ENCODE results near the gene DPH2.

The DPH2 gene

DNA sequence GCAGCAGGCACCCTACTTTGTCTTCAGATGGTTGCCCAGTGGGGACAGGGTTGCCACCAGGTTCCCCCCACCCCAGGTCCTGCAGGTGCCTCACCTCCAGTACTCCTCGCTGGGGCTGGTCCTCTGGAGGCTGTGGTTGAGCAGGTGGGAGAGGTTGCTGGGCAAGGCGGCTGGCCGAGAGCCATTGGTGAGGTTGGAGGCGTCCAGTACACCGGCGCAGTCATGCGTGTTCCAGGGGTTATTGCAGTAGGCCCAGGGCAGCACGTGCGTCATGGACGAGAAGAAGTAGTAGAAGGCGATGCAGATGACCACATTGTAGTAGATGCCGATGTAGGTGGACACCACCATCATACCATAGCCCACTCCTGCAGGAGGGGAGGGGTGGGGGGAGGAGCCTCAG, 38.4 kb downstream of the DPH2 start:
- no peaks in the 10 kb centered on the region for H3K27me3 ChIP-seq (ENCODE audit: insufficient read depth, low read length, poor library complexity, severe bottlenecking)

DNA sequence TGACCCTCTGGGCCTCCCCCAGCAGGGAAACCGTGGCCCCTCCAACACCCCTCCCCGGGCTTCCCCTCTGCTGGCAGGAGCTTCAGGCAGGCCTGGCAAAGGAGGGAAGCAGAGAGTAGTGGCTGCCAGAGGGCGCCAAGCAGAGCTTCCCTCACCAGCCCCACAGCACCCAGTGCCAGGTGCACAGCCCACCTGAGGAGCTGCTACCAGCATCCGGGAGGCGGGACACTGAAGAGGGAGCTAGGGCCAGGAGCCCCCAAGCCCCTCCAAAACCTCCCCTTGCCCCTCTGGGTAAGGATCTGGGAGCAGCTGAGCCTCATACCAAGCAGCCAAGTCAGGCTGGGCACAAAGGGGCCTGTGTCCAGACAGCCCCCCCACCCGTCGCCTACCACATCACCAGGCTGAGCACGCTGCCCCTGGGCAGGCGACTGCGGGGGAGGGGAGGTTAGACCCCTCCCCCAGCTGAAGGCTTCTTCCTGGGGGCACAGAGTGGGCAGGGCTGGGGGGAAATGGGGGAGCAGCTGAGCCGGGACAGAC, 41.2 kb downstream of the DPH2 start:
- no peaks in the 10 kb centered on the region for H4K20me1 ChIP-seq (ENCODE audit: insufficient read depth, low read length, poor library complexity, severe bottlenecking)
- H3K36me3 ChIP-seq (ENCODE audit: insufficient read depth, low read length): no peaks in the 10 kb centered on the region

More for the DNA sequence above, 38.4 kb downstream of the DPH2 start:
- H3K4me2 ChIP-seq (ENCODE audit: low read depth, low read length, poor library complexity, severe bottlenecking): no peak overlapping the region
- no peaks in the 10 kb centered on the region for H3K79me2 ChIP-seq (ENCODE audit: insufficient read depth, low read length)
- H3K36me3 ChIP-seq (ENCODE audit: insufficient read depth, low read length): no peaks in the 10 kb centered on the region
- no peaks in the 10 kb centered on the region for H3K4me1 ChIP-seq (ENCODE audit: insufficient read depth, low read length, poor library complexity, severe bottlenecking)
- H4K20me1 ChIP-seq (ENCODE audit: insufficient read depth, low read length, poor library complexity, severe bottlenecking): no peaks in the 10 kb centered on the region
- no peak overlapping the region for H2AFZ ChIP-seq (ENCODE audit: low read length)
- no peak overlapping the region for H3K9ac ChIP-seq (ENCODE audit: low read depth, low read length, poor library complexity, severe bottlenecking)
- H3K4me3 ChIP-seq (ENCODE audit: low read length, poor library complexity, severe bottlenecking): no peak overlapping the region
- no peaks in the 10 kb centered on the region for H3F3A ChIP-seq (ENCODE audit: low read depth)
- TF ChIP-seq, protein P1, sequence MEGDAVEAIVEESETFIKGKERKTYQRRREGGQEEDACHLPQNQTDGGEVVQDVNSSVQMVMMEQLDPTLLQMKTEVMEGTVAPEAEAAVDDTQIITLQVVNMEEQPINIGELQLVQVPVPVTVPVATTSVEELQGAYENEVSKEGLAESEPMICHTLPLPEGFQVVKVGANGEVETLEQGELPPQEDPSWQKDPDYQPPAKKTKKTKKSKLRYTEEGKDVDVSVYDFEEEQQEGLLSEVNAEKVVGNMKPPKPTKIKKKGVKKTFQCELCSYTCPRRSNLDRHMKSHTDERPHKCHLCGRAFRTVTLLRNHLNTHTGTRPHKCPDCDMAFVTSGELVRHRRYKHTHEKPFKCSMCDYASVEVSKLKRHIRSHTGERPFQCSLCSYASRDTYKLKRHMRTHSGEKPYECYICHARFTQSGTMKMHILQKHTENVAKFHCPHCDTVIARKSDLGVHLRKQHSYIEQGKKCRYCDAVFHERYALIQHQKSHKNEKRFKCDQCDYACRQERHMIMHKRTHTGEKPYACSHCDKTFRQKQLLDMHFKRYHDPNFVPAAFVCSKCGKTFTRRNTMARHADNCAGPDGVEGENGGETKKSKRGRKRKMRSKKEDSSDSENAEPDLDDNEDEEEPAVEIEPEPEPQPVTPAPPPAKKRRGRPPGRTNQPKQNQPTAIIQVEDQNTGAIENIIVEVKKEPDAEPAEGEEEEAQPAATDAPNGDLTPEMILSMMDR (conservative IDR thresholded peaks at IDR 0.05; ENCODE audit: low read length): no peak
- TF ChIP-seq EZH2phosphoT487 (IDR thresholded peaks at IDR 0.05; ENCODE audit: borderline replicate concordance): no peak
- H3K9me2 ChIP-seq (replicated peaks; ENCODE audit: low read depth, low read length): no peaks in the 10 kb centered on the region
- no peaks in the 10 kb centered on the region for H3K9me3 ChIP-seq (ENCODE audit: insufficient read depth, low read depth, low read length)

DNA sequence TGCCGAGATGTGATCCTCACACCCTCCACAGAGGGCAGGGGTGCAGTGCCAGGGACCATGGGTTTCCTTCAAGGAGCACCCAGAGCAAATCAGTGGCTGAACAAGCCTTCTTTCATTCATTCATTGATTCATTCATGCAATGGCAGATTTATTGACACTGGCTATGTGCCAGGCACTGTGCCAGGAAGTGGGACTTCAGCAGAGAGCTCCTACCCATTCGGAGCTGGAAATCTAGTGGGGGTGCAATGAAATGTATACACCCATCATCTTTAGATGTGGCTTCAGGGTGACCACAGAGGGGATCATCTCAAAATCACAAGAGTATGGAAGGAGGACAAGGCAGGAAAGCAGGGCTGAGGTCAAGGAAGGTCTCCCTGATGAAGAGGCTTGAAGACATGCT, 42.6 kb downstream of the DPH2 start:
- Histone ChIP-seq H3K9me2 (replicated peaks; ENCODE audit: low read depth, low read length) (no peaks in the 10 kb centered on the region), H3K9ac (ENCODE audit: low read depth, low read length, poor library complexity, severe bottlenecking) (no peak overlapping the region), H2AFZ (ENCODE audit: low read length) (no peak overlapping the region), H3K27me3 (ENCODE audit: insufficient read depth, low read length, poor library complexity, severe bottlenecking) (no peaks in the 10 kb centered on the region), H3K9me3 (ENCODE audit: insufficient read depth, low read depth, low read length) (no peaks in the 10 kb centered on the region), H3K79me2 (ENCODE audit: insufficient read depth, low read length) (no peaks in the 10 kb centered on the region), H3K4me3 (ENCODE audit: low read length, poor library complexity, severe bottlenecking) (no peak overlapping the region), H3K36me3 (ENCODE audit: insufficient read depth, low read length) (no peaks in the 10 kb centered on the region), H3F3A (ENCODE audit: low read depth) (no peaks in the 10 kb centered on the region), H3K4me2 (ENCODE audit: low read depth, low read length, poor library complexity, severe bottlenecking) (no peak overlapping the region), H3K4me1 (ENCODE audit: insufficient read depth, low read length, poor library complexity, severe bottlenecking) (no peaks in the 10 kb centered on the region), H4K20me1 (ENCODE audit: insufficient read depth, low read length, poor library complexity, severe bottlenecking) (no peaks in the 10 kb centered on the region)
- TF ChIP-seq EZH2phosphoT487 (IDR thresholded peaks at IDR 0.05; ENCODE audit: borderline replicate concordance): no peak
- TF ChIP-seq, protein P1 (conservative IDR thresholded peaks at IDR 0.05; ENCODE audit: low read length): no peak

More for the DNA sequence above, 41.2 kb downstream of the DPH2 start:
- no peaks in the 10 kb centered on the region for H3K4me1 ChIP-seq (ENCODE audit: insufficient read depth, low read length, poor library complexity, severe bottlenecking)
- no peak overlapping the region for H3K9ac ChIP-seq (ENCODE audit: low read depth, low read length, poor library complexity, severe bottlenecking)
- no peak overlapping the region for H2AFZ ChIP-seq (ENCODE audit: low read length)
- no peaks in the 10 kb centered on the region for H3K79me2 ChIP-seq (ENCODE audit: insufficient read depth, low read length)
- no peaks in the 10 kb centered on the region for H3K27me3 ChIP-seq (ENCODE audit: insufficient read depth, low read length, poor library complexity, severe bottlenecking)
- H3K9me2 ChIP-seq (replicated peaks; ENCODE audit: low read depth, low read length): no peaks in the 10 kb centered on the region
- TF ChIP-seq EZH2phosphoT487 (IDR thresholded peaks at IDR 0.05; ENCODE audit: borderline replicate concordance): no peak
- TF ChIP-seq, protein P1 (conservative IDR thresholded peaks at IDR 0.05; ENCODE audit: low read length): no peak
- H3K4me2 ChIP-seq (ENCODE audit: low read depth, low read length, poor library complexity, severe bottlenecking): no peak overlapping the region
- no peak overlapping the region for H3K4me3 ChIP-seq (ENCODE audit: low read length, poor library complexity, severe bottlenecking)
- no peaks in the 10 kb centered on the region for H3F3A ChIP-seq (ENCODE audit: low read depth)
- H3K9me3 ChIP-seq (ENCODE audit: insufficient read depth, low read depth, low read length): no peaks in the 10 kb centered on the region
